OCI-LY3 (cell line): ENCODE data around the gene KRTAP5-1.

Experiments used
- EZH2phosphoT487 ChIP-seq: fragments of 200-600 bp; shearing (Covaris generic); IDR thresholded peaks from 2 replicates; pipeline ENCODE4 v1.6.1; 2018; ENCODE audit warnings: antibody characterized with exemption, mixed run types, low read depth
- TF ChIP-seq, protein P1 (sequence below): fragments of 200-600, 300-600 bp; sonication (generic); IDR thresholded peaks from 2 replicates; pipeline ENCODE4 v1.5.1; 2014; ENCODE audit warnings: antibody characterized with exemption, low read length, low read depth

DNA sequence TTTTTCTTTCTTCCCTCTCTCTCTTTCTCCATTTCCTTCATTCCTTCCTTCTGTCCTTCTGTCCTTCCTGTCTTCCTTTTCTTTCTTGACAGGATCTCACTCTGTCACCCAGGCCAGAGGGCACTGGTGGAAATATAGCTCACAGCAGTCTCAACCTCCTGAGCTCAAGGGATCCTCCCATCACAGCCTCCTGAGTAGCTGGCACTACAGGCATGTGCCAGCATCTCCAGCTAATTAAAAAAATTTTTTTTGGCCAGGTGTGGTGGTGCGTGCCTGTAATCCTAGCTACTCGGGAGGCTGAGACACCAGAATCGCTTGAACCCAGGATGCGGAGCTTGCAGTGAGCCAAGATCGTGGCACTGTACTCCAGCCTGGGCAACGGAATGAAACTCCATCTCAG, 8.3 kb downstream of the KRTAP5-1 start:
- TF ChIP-seq, protein P1, sequence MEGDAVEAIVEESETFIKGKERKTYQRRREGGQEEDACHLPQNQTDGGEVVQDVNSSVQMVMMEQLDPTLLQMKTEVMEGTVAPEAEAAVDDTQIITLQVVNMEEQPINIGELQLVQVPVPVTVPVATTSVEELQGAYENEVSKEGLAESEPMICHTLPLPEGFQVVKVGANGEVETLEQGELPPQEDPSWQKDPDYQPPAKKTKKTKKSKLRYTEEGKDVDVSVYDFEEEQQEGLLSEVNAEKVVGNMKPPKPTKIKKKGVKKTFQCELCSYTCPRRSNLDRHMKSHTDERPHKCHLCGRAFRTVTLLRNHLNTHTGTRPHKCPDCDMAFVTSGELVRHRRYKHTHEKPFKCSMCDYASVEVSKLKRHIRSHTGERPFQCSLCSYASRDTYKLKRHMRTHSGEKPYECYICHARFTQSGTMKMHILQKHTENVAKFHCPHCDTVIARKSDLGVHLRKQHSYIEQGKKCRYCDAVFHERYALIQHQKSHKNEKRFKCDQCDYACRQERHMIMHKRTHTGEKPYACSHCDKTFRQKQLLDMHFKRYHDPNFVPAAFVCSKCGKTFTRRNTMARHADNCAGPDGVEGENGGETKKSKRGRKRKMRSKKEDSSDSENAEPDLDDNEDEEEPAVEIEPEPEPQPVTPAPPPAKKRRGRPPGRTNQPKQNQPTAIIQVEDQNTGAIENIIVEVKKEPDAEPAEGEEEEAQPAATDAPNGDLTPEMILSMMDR: no peak
- TF ChIP-seq EZH2phosphoT487: no peak
